H1 (cell line): ENCODE measurements around the gene NBEA. TPM values are rescaled to one million over a fixed set of nuclear protein-coding genes. Genes with fewer than 3 reads are reported as not detected.

Experiments
- CTCF ChIA-PET: fragments of 300-600 bp; sonication (Branson Sonifier 250); formaldehyde crosslinking; loops from one replicate; lab custom pipeline; 2021; ENCODE audit not compliant: partially characterized antibody; lab: Charles Lee
- POLR2A ChIA-PET: fragments of 300-600 bp; sonication (Branson Sonifier 250); formaldehyde crosslinking; loops from one replicate; lab custom pipeline; 2021; ENCODE audit warnings: inconsistent platforms; ENCODE audit not compliant: partially characterized antibody; lab: Charles Lee
- DNase-seq, 2 experiments: peaks; one replicate each; pipeline versions ENCODE4 v3.0.0 to v3.0.0-alpha.2; 2010 to 2022; ENCODE audit warnings: low spot score in 2 of 2, low read depth in 1 of 2, mixed read lengths in 1 of 2
- FAIRE-seq: peaks from 2 replicates; lab custom pipeline; 2011; peaks lifted over from hg19 to GRCh38; lab: Jason Lieb, UNC
- H2AFZ ChIP-seq: 2 replicates; pipeline ENCODE4 v1.8.1; 2012; ENCODE audit warnings: low read length, inconsistent platforms
- H2AK5ac ChIP-seq: 2 replicates; pipeline ENCODE4 v1.6.1; 2013; ENCODE audit warnings: low read depth, low read length
- H2BK120ac ChIP-seq: replicated peaks from 2 replicates; pipeline ENCODE3; 2013; ENCODE audit warnings: low read depth, low read length, inconsistent platforms
- H2BK12ac ChIP-seq: 2 replicates; pipeline ENCODE4 v1.6.1; 2013; ENCODE audit warnings: low read depth, low read length
- H2BK15ac ChIP-seq: 2 replicates; pipeline ENCODE4 v1.6.1; 2013; ENCODE audit warnings: low read length
- H2BK20ac ChIP-seq: 2 replicates; pipeline ENCODE4 v1.6.1; 2013; ENCODE audit warnings: low read length
- H2BK5ac ChIP-seq: 2 replicates; pipeline ENCODE4 v1.6.1; 2013; ENCODE audit warnings: low read depth, low read length
- H3K14ac ChIP-seq: 2 replicates; pipeline ENCODE4 v1.6.1; 2013; ENCODE audit warnings: inconsistent platforms; ENCODE audit not compliant: insufficient read length
- H3K18ac ChIP-seq: 2 replicates; pipeline ENCODE4 v1.6.1; 2013; ENCODE audit warnings: low read length; ENCODE audit errors: extremely low read depth
- H3K23ac ChIP-seq: 2 replicates; pipeline ENCODE4 v1.6.1; 2013; ENCODE audit warnings: inconsistent platforms; ENCODE audit not compliant: insufficient read length
- H3K23me2 ChIP-seq: 2 replicates; pipeline ENCODE4 v1.6.1; 2013; ENCODE audit warnings: low read depth, low read length
- H3K27ac ChIP-seq: 2 replicates; pipeline ENCODE4 v1.6.1; 2011; ENCODE audit warnings: low read depth, low read length, inconsistent platforms
- H3K27me3 ChIP-seq, 4 experiments: replicated peaks in 1 of 4; 1 replicate in 1 of 4; 2 replicates in 3 of 4; pipeline versions ENCODE4 v1.6.1 to v1.8.1; 2011 to 2013; ENCODE audit warnings: low read length in 3 of 4, mild to moderate bottlenecking in 3 of 4, inconsistent platforms in 2 of 4, mixed read lengths in 2 of 4, moderate library complexity in 1 of 4; ENCODE audit not compliant: control insufficient read depth in 3 of 4, insufficient read depth in 3 of 4; ENCODE audit errors: extremely low read depth in 1 of 4
- H3K36me3 ChIP-seq, 4 experiments: 2 replicates each; pipeline versions ENCODE4 v1.6.1 to v1.8.1; 2011 to 2013; ENCODE audit warnings: mild to moderate bottlenecking in 4 of 4, low read length in 3 of 4, moderate library complexity in 2 of 4, control low read depth in 1 of 4, inconsistent platforms in 1 of 4; ENCODE audit not compliant: insufficient read depth in 4 of 4, control insufficient read depth in 2 of 4
- H3K4ac ChIP-seq: replicated peaks from 2 replicates; pipeline ENCODE3; 2013; ENCODE audit warnings: low read length, low read depth, mixed read lengths, inconsistent platforms; ENCODE audit not compliant: insufficient read length
- H3K4me1 ChIP-seq, 4 experiments: replicated peaks in 1 of 4; 1 replicate in 1 of 4; 2 replicates in 3 of 4; pipeline versions ENCODE4 v1.6.1 to v1.8.1; 2011 to 2013; ENCODE audit warnings: low read length in 3 of 4, inconsistent platforms in 2 of 4, mixed read lengths in 1 of 4; ENCODE audit not compliant: insufficient read depth in 4 of 4, control insufficient read depth in 3 of 4
- H3K4me2 ChIP-seq, 2 experiments: 2 replicates each; pipeline versions ENCODE4 v1.6.1 to v1.8.1; 2011 to 2013; ENCODE audit warnings: low read depth in 2 of 2, low read length in 2 of 2, control low read depth in 1 of 2, inconsistent platforms in 1 of 2, mild to moderate bottlenecking in 1 of 2; ENCODE audit not compliant: insufficient read depth in 1 of 2
- H3K4me3 ChIP-seq, 4 experiments: fragments of 200-600, 300-600 bp in 1 of 4; sonication (generic), shearing (Covaris generic), sonication (Bioruptor Twin) in 1 of 4; 2 replicates each; pipeline versions ENCODE4 v1.5.1 to v1.8.1; 2011 to 2016; ENCODE audit warnings: low read length in 4 of 4, low read depth in 3 of 4, control low read depth in 2 of 4, inconsistent platforms in 2 of 4, mild to moderate bottlenecking in 2 of 4, mixed read lengths in 1 of 4, moderate library complexity in 1 of 4; ENCODE audit not compliant: insufficient read depth in 2 of 4; ENCODE audit errors: extremely low read depth in 1 of 4
- H3K56ac ChIP-seq: replicated peaks from 2 replicates; pipeline ENCODE3; 2013; ENCODE audit warnings: low read depth, mild to moderate bottlenecking, mixed read lengths, low read length, inconsistent platforms; ENCODE audit not compliant: insufficient read length
- H3K79me1 ChIP-seq: 2 replicates; pipeline ENCODE4 v1.6.1; 2013; ENCODE audit warnings: low read depth, low read length, control low read depth
- H3K79me2 ChIP-seq, 2 experiments: 2 replicates each; pipeline versions ENCODE4 v1.6.1 to v1.8.1; 2012 to 2013; ENCODE audit warnings: low read length in 2 of 2, mild to moderate bottlenecking in 2 of 2, inconsistent platforms in 1 of 2; ENCODE audit not compliant: insufficient read depth in 2 of 2, control insufficient read depth in 1 of 2
- H3K9ac ChIP-seq, 4 experiments: replicated peaks in 1 of 4; 1 replicate in 1 of 4; 2 replicates in 3 of 4; pipeline versions ENCODE4 v1.6.1 to v1.8.1; 2011 to 2013; ENCODE audit warnings: low read depth in 3 of 4, low read length in 3 of 4, control low read depth in 2 of 4, mild to moderate bottlenecking in 2 of 4, moderate library complexity in 2 of 4, inconsistent platforms in 1 of 4; ENCODE audit errors: extremely low read depth in 1 of 4
- H3K9me3 ChIP-seq, 2 experiments: 2 replicates each; pipeline versions ENCODE4 v1.6.1 to v1.8.1; 2012 to 2013; ENCODE audit warnings: mild to moderate bottlenecking in 2 of 2, moderate library complexity in 2 of 2, control low read depth in 1 of 2, inconsistent platforms in 1 of 2, low read depth in 1 of 2, low read length in 1 of 2, mixed read lengths in 1 of 2; ENCODE audit not compliant: insufficient read depth in 2 of 2
- H4K20me1 ChIP-seq, 2 experiments: replicated peaks in 1 of 2; 2 replicates each; pipeline versions ENCODE3 to v1.8.1; 2011 to 2013; ENCODE audit warnings: inconsistent platforms in 2 of 2, low read length in 2 of 2, mild to moderate bottlenecking in 1 of 2; ENCODE audit not compliant: insufficient read depth in 2 of 2, control insufficient read depth in 1 of 2
- H4K5ac ChIP-seq: 2 replicates; pipeline ENCODE4 v1.6.1; 2013; ENCODE audit warnings: low read length, low read depth, mixed read lengths, inconsistent platforms; ENCODE audit not compliant: insufficient read length
- H4K8ac ChIP-seq: 2 replicates; pipeline ENCODE4 v1.8.0; 2013; ENCODE audit warnings: mild to moderate bottlenecking, moderate library complexity, low read length, inconsistent platforms; ENCODE audit not compliant: insufficient read depth; ENCODE audit errors: extremely low read depth
- H4K91ac ChIP-seq: replicated peaks from 2 replicates; pipeline ENCODE3; 2013; ENCODE audit warnings: low read length, mixed read lengths, inconsistent platforms; ENCODE audit not compliant: insufficient read length
- CHD2 ChIP-seq: IDR thresholded peaks from 2 replicates; pipeline ENCODE4 v1.6.1; 2012; ENCODE audit warnings: low read length, improper control_type of control experiment
- CTBP2 ChIP-seq: IDR thresholded peaks from 2 replicates; pipeline ENCODE4 v1.7.0; 2011; ENCODE audit warnings: borderline replicate concordance, mild to moderate bottlenecking, moderate library complexity, mixed read lengths, low read length; ENCODE audit not compliant: insufficient read depth, insufficient read length
- EZH2 ChIP-seq: fragments of 200-600 bp; sonication (generic); IDR thresholded peaks from 2 replicates; pipeline ENCODE4 v1.7.1; 2012; ENCODE audit warnings: low read depth, mild to moderate bottlenecking, moderate library complexity, low read length, inconsistent platforms; ENCODE audit not compliant: severe bottlenecking
- KDM1A ChIP-seq: fragments of 200-600, 300-600 bp; sonication (generic); IDR thresholded peaks from 2 replicates; pipeline ENCODE4 v1.7.1; 2016; ENCODE audit warnings: mild to moderate bottlenecking, low read length, borderline replicate concordance
- KDM4A ChIP-seq: IDR thresholded peaks from one replicate; pipeline ENCODE4 v1.7.1; 2012; ENCODE audit warnings: low read depth, mild to moderate bottlenecking, moderate library complexity, low read length, inconsistent platforms; ENCODE audit not compliant: severe bottlenecking
- RBBP5 ChIP-seq: IDR thresholded peaks from 2 replicates; pipeline ENCODE4 v1.7.1; 2012; ENCODE audit warnings: low read depth, mild to moderate bottlenecking, inconsistent platforms, low read length, moderate library complexity, borderline replicate concordance
- SIRT6 ChIP-seq: IDR thresholded peaks from one replicate; pipeline ENCODE4 v1.7.1; 2012; ENCODE audit warnings: low read length, inconsistent platforms
- SUZ12 ChIP-seq: fragments of 200-600 bp; sonication (generic); IDR thresholded peaks from 2 replicates; pipeline ENCODE4 v1.6.1; 2012; ENCODE audit warnings: mild to moderate bottlenecking, inconsistent platforms, low read length, moderate library complexity, mixed read lengths
- TBP ChIP-seq: IDR thresholded peaks from 2 replicates; pipeline ENCODE4 v1.6.1; 2011; ENCODE audit warnings: low read depth, low read length, improper control_type of control experiment
- ZNF274 ChIP-seq: IDR thresholded peaks from 2 replicates; pipeline ENCODE4 v1.7.0; 2012; ENCODE audit warnings: low read length, borderline replicate concordance; ENCODE audit errors: extremely low read depth
- WGBS, 2 experiments: shearing (Covaris generic) in 1 of 2; methylation state at CpG; one replicate each; pipeline versions ENCODE4 v1.1.6 to v1.1.7; 2013 to 2015; ENCODE audit warnings: low lambda C conversion rate in 2 of 2, mixed read lengths in 2 of 2, inconsistent platforms in 1 of 2, low coverage in 1 of 2, missing lambda C conversion rate in 1 of 2; ENCODE audit not compliant: insufficient replicate concordance in 2 of 2, insufficient coverage in 1 of 2, insufficient read length in 1 of 2; ENCODE audit errors: extremely low coverage in 1 of 2, missing lambda C conversion rate in 1 of 2; 5-methylcytosine and 5-hydroxymethylcytosine counted together
- polyA plus RNA-seq, 7 experiments: library from polyadenylated mRNA; depleted of rRNA in 3 of 7; stranded (reverse) in 5 of 7; unstranded in 2 of 7; fragments of >200 nt in 5 of 7; fragments of 200-250 nt in 2 of 7; gene quantifications; 1 replicate in 5 of 7; 2 replicates in 1 of 7; 4 replicates in 1 of 7; pipeline versions ENCODE4 v1.2.1 to v1.2.3, GENCODE V29; 2011 to 2013; ENCODE audit warnings: missing spikeins in 2 of 7, mixed read lengths in 2 of 7
- total RNA-seq: library from RNA; stranded (reverse); fragmentation: NEBNext Ultra II Directional; extraction: Animal tissue kit (Norgen Biotek cat#: 25700); gene quantifications from 2 replicates; pipeline ENCODE4 v1.2.1, GENCODE V29; 2021

NBEA gene
- total and polyA plus RNA-seq, 2 of the 8 experiments (the other 6 are each of a cell fraction or from before 2014, with no cell fraction given) = 14.2 to 21.5 TPM

GRCh38 chr13:35475212-35475959 lies 533.3 kb downstream of the NBEA start:
- Histone ChIP-seq H2BK12ac (0 out of 2 replicates have a peak overlapping the region, but pooled peaks have one; percentile 21), H3K27ac (no peak overlapping the region), H2BK20ac (no peak overlapping the region), H3K79me1 (no peaks in the 10 kb centered on the region), H4K91ac (no peak overlapping the region), H3K56ac (no peak overlapping the region), H4K20me1 (peaks cover 22 to 37% of the 10 kb centered on the region in 2 experiments), H2BK15ac (no peak overlapping the region), H3K27me3 (peaks cover 47 to 85% (median 66%) of the 10 kb centered on the region in 4 experiments), H3K23me2 (peaks cover 26% of the 10 kb centered on the region), H3K4me3 (peak overlapping the region; percentile 41 to 63 (median 48)), H3K9ac (0 out of 7 replicates have a peak overlapping the region, but pooled peaks of 1 of the 4 experiments have one; percentile 50), H3K23ac (no peak overlapping the region), H3K36me3 (no peaks in the 10 kb centered on the region), H3K4ac (no peak overlapping the region), H4K5ac (no peak overlapping the region), H3K9me3 (no peaks in the 10 kb centered on the region), H3K4me1 (peaks cover 13 to 41% (median 28%) of the 10 kb centered on the region in 4 experiments), H2AFZ (no peak overlapping the region), H3K4me2 (peak overlapping the region; percentile 92 to 93), H2BK120ac (no peak overlapping the region), H4K8ac (peak overlapping the region; percentile 36; the same call in 1 of the 2 replicates), H3K14ac (no peak overlapping the region), H3K79me2 (no peaks in the 10 kb centered on the region), H2BK5ac (no peak overlapping the region), H3K18ac (0 out of 2 replicates have a peak overlapping the region, but pooled peaks have one; percentile 3), H2AK5ac (no peak overlapping the region)
- DNase-seq = peak in 1 of 2 experiments; percentile 71
- TF ChIP-seq RBBP5 (0 out of 2 replicates have a peak, but pooled peaks have one; percentile 38), SIRT6 (no peak), KDM1A (no peak), CHD2 (peak; percentile 59), CTBP2 (peak; percentile 83), ZNF274 (no peak), TBP (0 out of 2 replicates have a peak, but pooled peaks have one; percentile 20), EZH2 (peak; percentile 79), SUZ12 (peak; percentile 78; the same call in 1 of the 2 replicates), KDM4A (peak; percentile 55)
- WGBS, 2 experiments = 1% methylated on average over 42 of the region's 47 CpGs; no CpG with 5 or more reads in 1 of the 2 experiments
- FAIRE-seq = peak; percentile 50
- ChIA-PET POLR2A (interaction anchor here (0.6 kb wide), 1 partner anchor 428 kb away, joined by 3 read pairs; no protein-coding TSS in a partner anchor), CTCF (interaction anchor here (1.1 kb wide), 1 partner anchor 245 kb away, joined by 4 read pairs; no protein-coding TSS in a partner anchor)
